SKM-1 (cell line): Measurements from ENCODE around the gene TMEM33.

Source experiments
- DNase-seq: peaks from one replicate; lab custom pipeline; 2025; ENCODE audit not compliant: unreplicated experiment; lab: John Stamatoyannopoulos, UW

TMEM33 gene

DNA sequence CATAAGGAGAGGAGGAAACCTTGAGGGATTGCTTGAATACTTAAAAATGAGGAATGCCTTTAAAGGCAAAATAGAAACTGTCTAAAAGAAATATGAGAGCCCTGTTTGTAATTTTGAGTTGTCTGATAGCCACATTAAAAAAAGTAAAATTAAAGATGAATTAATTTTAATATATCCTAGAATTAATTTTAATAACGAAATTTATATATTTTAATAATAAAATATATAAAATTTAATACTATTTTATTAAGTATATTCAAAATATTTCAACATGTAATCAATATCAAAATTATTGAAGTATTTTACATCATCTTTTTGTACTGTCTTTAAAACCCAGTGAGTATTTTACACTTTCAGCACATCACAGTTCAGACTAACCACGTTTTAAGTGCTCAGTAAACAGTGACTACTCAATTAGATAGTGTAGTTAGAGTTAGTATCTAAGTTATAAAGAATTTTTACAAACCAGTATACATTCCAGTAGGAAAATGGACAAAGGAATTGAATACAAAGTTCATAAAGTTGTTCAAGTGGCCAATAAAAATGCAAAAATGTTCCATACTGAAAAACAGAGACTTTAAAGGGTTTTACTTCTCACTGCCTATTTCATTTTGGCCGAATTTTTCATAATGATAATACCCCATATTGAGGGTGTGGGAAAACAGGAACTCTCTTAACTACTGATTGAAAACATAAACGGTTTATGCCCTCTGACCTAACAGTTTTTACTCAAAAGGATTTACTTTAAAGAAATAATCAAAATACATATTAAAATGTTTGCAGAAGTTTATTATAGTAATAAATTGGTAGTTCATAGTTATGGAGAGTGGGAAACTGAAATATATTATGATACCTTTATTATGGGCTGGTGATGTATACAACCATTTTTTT is 58.0 kb downstream of the TMEM33 start:
- no peak for DNase-seq

DNA sequence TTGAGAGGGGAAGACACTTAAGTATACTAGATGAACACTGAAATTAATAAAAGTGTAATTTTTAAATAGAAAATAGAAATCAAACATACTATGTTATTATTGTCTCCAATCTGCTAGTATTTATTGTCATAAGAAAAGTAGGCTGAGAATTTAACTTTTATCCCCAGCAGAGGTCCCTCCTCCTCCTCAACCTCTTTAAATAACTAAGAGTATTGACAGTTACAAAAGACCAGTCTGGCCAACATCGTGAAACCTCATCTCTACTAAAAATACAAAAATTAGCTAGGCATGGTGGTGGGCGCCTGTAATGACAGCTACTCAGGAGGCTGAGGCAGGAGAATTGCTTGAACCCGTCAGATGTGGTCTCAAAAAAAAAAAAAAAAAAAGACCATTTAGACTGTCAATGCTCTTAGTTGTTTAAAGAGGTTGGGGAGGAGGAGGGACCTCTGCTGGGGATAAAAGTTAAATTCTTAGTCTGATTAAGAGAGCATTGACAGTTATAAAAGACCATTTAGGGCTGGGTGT is 59.3 kb downstream of the TMEM33 start:
- DNase-seq, result no peak

DNA sequence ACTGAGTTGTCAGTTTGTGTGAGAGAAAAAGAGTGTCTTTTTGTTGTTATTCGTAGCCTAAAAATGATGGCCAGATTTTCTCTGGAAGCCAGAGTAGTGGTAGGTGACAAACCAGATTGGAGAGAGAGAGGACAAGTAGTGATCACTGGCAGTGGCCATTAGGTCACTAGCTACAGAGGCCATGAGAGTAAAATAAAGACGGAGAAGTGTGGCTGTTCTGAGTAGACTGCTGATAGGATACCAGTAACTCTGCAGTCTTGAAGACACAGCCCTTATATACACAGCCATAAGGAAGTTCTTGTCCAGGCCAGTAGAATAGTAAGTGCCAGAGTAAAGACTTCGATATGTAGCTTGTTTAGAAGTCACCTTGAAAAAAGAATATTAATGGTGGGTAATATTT is 62.8 kb downstream of the TMEM33 start:
- no peak for DNase-seq

DNA sequence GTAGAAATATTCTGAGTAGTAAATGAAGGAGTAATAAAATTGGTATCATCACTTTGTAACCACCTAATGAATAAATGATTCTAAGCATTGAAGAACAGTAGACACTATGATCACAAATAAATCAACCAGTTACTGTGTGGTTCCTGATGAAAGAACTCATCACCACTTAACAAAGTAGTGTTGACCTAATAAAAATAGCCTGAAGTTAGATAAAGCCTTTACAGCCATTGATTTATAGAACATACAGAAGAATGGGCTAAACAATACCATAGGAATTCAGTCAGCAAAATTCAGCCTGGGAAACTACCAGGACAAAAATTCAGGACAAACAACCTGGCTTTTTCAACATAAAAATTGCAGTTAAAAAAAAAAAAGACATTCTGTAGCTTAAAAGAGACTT is 64.1 kb downstream of the TMEM33 start:
- DNase-seq, result no peak

DNA sequence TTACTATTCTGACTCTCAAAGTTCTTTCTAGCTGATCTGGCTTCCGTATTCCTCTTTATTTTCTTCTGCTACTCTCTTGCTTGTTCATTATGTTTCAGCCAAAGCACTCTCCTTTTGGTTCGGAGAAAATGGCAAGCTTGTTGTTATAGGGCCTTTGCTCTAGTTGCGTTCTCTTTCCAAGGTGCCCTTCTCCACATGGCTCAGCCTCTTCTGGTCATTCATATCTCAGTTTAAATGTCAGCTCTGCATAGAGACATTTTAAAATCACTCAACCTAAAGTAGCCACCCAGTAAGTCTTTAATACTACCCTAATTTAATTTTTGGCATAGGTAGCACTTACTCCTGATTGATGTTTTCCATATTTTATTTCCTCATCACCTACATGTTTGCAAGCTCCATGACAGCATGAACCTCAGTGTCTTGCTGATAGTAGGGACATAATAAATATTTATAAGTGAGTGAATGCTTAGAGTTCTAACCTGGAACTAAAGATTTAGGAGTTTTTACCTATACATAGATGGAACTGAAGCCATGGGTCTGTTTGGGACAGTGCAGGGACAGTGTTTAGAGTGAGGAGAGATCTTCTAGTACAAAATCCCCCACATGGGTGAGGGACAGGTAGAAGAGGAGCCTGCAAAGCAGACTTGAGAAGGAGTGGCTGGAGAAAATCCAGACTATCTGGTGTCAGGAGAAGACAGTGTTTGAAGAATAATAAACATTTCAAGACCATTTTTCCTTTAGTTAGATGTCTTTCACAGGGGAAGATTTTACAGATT is 73.0 kb downstream of the TMEM33 start:
- no peak for DNase-seq
